Right atrium auricular region (tissue), 2 donors: Measurements from ENCODE around the gene GLCE. TPM values are rescaled to one million over a fixed set of nuclear protein-coding genes. Genes with fewer than 3 reads are reported as not detected.
"Not testable (repeated sequence)": the region's sequence is repeated elsewhere in the genome, so short reads cannot be mapped to it uniquely, and the experiment has no call there.

Source experiments
- DNase-seq: peaks from one replicate; pipeline ENCODE4 v3.0.0-alpha.2; 2019; ENCODE audit warnings: low spot score
- H3K27ac ChIP-seq, 2 donors: fragments of 200-600 bp; sonication (generic); 1 replicate in 1 of 2; 2 replicates in 1 of 2; pipeline ENCODE4 v1.5.1; 2016 to 2019
- H3K27me3 ChIP-seq, 2 donors: fragments of 200-600 bp; sonication (generic); one replicate each; pipeline versions ENCODE4 v1.5.1 to v1.6.0; 2017 to 2019
- H3K36me3 ChIP-seq: fragments of 200-600 bp; sonication (generic); one replicate; pipeline ENCODE4 v1.5.1; 2016
- H3K4me1 ChIP-seq, 2 donors: fragments of 200-600 bp; sonication (generic); one replicate each; pipeline versions ENCODE4 v1.5.1 to v1.6.0; 2017 to 2019
- H3K4me3 ChIP-seq, 2 donors: fragments of 200-600 bp; sonication (generic); 1 replicate in 1 of 2; 2 replicates in 1 of 2; pipeline ENCODE4 v1.5.1; 2017 to 2019; ENCODE audit warnings: mild to moderate bottlenecking in 1 of 2, moderate library complexity in 1 of 2
- H3K9me3 ChIP-seq, 2 donors: fragments of 200-600 bp; sonication (generic); one replicate each; pipeline ENCODE4 v1.5.1; 2019
- CTCF ChIP-seq, 2 donors: fragments of 200-600 bp; sonication (generic); IDR thresholded peaks; one replicate each; pipeline ENCODE4 v1.5.1; 2019; ENCODE audit warnings: antibody characterized with exemption in 2 of 2
- total RNA-seq, 2 donors: library from RNA; depleted of rRNA; stranded (reverse); fragments of >200 nt; gene quantifications; one replicate each; pipeline ENCODE4 v1.1.0, GENCODE V29; 2016

The GLCE gene
- total RNA-seq, 2 donors from 2014 or later: 7.0 to 9.6 TPM

DNA sequence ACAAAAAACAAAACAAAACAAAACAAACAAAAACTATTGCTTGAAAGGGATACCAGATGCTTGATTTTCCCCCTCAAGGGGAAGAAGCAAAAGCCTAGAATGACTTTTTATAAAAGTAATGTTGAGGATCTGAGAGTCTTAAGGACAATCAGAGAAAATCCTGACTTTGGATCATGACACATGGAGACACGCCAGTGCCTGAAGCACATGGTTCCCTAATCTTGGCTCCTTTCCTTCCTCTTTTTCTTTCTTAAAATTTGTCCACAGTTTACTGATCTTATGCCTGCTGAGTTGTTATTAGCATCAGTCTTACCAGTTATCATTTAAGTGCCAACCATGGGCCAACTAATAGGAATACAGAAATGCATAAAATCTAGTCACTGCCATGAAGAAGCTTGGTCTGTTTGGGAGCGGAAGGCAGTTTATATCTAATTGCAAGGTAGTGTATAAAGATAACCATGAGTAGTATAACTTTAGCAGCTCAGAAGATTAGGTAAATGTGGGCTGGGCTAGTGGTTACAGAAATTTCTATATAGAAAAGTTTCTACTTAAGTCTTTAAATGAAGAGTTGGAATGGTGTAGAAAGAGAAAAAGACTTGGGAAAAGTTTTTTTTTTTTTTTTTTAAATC lies 6.9 kb downstream of the GLCE start:
- Histone ChIP-seq H3K27me3 (no peaks in the 10 kb centered on the region), H3K27ac (no peak overlapping the region), H3K9me3 (no peaks in the 10 kb centered on the region), H3K36me3 (no peaks in the 10 kb centered on the region), H3K4me3 (no peak overlapping the region), H3K4me1 (peaks cover 0 to 2% of the 10 kb centered on the region in 2 donors)
- no peak for TF ChIP-seq CTCF (IDR thresholded peaks at IDR 0.05)
- DNase-seq: no peak

DNA sequence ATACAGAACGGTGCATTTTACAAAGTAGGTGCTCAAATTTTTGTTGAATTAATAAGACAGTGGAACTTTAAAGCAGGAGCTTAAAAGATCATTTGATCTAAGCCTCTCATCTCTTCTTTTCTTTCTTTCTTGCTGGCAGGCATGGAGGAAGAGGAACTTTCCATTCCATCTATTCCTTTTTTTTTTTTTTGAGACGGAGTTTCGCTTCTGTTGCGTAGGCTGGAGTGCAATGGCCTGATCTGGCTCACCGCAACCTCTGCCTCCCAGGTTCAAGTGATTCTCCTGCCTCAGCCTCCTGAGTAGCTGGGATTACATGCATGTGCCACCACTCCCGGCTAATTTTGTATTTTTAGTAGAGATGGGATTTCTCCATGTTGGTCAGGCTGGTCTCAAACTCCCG lies 7.9 kb downstream of the GLCE start:
- not testable (repeated sequence) for H3K27ac ChIP-seq, H3K4me3 ChIP-seq, H3K27me3 ChIP-seq, H3K9me3 ChIP-seq, H3K36me3 ChIP-seq, DNase-seq, H3K4me1 ChIP-seq

DNA sequence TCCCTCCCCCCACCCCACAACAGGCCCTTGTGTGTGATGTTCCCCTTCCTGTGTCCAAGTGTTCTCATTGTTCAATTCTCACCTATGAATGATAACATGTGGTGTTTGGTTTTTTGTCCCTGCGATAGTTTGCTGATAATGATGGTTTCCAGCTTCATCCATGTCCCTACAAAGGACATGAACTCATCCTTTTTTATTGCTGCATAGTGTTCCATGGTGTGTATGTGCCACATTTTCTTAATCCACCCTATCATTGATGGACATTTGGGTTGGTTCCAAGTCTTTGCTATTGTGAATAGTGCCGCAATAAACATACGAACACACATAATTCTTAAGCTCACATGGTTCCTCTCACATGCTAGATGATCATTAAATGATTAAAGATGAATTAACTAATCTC lies 9.1 kb downstream of the GLCE start:
- not testable (repeated sequence) for H3K4me1 ChIP-seq, H3K9me3 ChIP-seq, H3K4me3 ChIP-seq, H3K27ac ChIP-seq, H3K36me3 ChIP-seq, H3K27me3 ChIP-seq, DNase-seq

- TF ChIP-seq CTCF (IDR thresholded peaks at IDR 0.05): no peak
- no peaks in the 10 kb centered on the region for H3K27me3 ChIP-seq
- H3K4me1 ChIP-seq: no peaks in the 10 kb centered on the region
- no peak overlapping the region for H3K4me3 ChIP-seq
- H3K9me3 ChIP-seq: no peaks in the 10 kb centered on the region
- no peak overlapping the region for H3K27ac ChIP-seq
- no peak for DNase-seq
- H3K36me3 ChIP-seq: no peaks in the 10 kb centered on the region
These were observed 10.2 kb downstream of the GLCE start for GRCh38 chr15:69170597-69170996.

DNA sequence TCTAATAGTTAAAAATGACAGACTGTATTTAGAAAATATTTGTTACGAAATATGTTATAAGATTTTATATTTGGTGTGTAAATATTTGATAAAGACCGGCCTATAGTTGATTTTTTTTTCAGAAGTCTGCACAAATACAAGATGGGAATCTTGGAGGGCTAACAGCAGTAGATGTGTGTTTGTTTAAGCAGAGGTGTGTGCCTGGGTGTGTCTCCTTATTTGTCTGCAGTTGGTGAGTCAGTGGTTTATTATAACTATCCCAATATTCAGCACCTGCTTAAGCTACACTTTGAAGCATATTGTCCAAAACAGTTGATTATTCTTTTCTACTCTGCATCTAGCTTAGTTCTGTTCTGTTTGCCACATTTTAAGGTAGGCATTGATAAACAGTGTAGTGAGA lies 12.4 kb downstream of the GLCE start:
- no peak overlapping the region for H3K4me3 ChIP-seq
- no peak for DNase-seq
- H3K4me1 ChIP-seq: no peaks in the 10 kb centered on the region
- no peak for TF ChIP-seq CTCF (IDR thresholded peaks at IDR 0.05)
- H3K27ac ChIP-seq: no peak overlapping the region
- H3K27me3 ChIP-seq: no peaks in the 10 kb centered on the region
- no peaks in the 10 kb centered on the region for H3K36me3 ChIP-seq
- H3K9me3 ChIP-seq: no peaks in the 10 kb centered on the region

DNA sequence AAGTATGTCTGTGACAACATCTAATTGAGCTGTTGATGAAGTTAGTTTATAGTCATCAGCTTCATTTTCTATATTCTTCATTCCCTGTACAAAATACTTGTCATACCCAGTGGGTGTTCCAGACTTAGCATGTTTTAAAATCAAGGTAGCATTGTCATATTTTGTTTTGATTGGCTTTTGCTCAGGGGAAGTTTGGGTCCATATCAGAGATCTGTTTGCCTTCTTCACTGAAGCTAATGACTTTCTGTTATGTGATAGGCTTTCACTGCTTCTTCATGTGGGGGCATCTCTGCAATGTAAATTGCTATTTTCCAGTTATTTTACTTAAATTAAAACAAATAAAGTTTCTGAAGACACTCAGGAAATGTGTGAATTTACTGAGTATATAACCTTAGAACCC lies 15.1 kb downstream of the GLCE start:
- Histone ChIP-seq H3K4me1 (no peaks in the 10 kb centered on the region), H3K27me3 (no peaks in the 10 kb centered on the region), H3K27ac (no peak overlapping the region), H3K9me3 (no peaks in the 10 kb centered on the region), H3K4me3 (no peak overlapping the region), H3K36me3 (no peaks in the 10 kb centered on the region)
- TF ChIP-seq CTCF (IDR thresholded peaks at IDR 0.05): no peak
- no peak for DNase-seq

GRCh38 chr15:69181424-69181823 lies 21.0 kb downstream of the GLCE start:
- no peaks in the 10 kb centered on the region for H3K27me3 ChIP-seq
- H3K27ac ChIP-seq: no peak overlapping the region
- no peak overlapping the region for H3K4me3 ChIP-seq
- H3K4me1 ChIP-seq: peaks cover 0 to 3% of the 10 kb centered on the region in 2 donors
- no peak for DNase-seq
- no peak for TF ChIP-seq CTCF (IDR thresholded peaks at IDR 0.05)
- H3K36me3 ChIP-seq: no peaks in the 10 kb centered on the region
- H3K9me3 ChIP-seq: no peaks in the 10 kb centered on the region
